ENCODE data around the gene FBXW5.

The FBXW5 gene

GRCh38 chr9:136981588-136982231, 37.2 kb upstream of the FBXW5 start:
- Histone ChIP-seq H3K4me2 (ENCODE audit: low read length) (no peak overlapping the region), H3K79me2 (ENCODE audit: low read length) (no peaks in the 10 kb centered on the region), H2AFZ (ENCODE audit: low read depth, low read length) (no peak overlapping the region), H3K4me1 (ENCODE audit: low read length) (no peaks in the 10 kb centered on the region), H3K36me3 (replicated peaks; ENCODE audit: low read depth, low read length) (no peaks in the 10 kb centered on the region), H3K9ac (ENCODE audit: low read length) (no peak overlapping the region), H3K9me3 (ENCODE audit: insufficient read depth, low read length) (no peaks in the 10 kb centered on the region), H3K27ac (ENCODE audit: low read length) (no peak overlapping the region), H3K4me3 (ENCODE audit: low read length) (no peak overlapping the region), H4K20me1 (ENCODE audit: insufficient read depth, low read length) (no peaks in the 10 kb centered on the region), H3K27me3 (ENCODE audit: low read depth, low read length) (no peaks in the 10 kb centered on the region)
- TF ChIP-seq CTCF (IDR thresholded peaks at IDR 0.05; ENCODE audit: low read depth, low read length) (no peak), EZH2phosphoT487 (IDR thresholded peaks at IDR 0.05; ENCODE audit: low read depth) (no peak)

GRCh38 chr9:136980669-136981478, 36.3 kb upstream of the FBXW5 start:
- H4K20me1 ChIP-seq (ENCODE audit: insufficient read depth, low read length), result no peaks in the 10 kb centered on the region
- no peak overlapping the region for H2AFZ ChIP-seq (ENCODE audit: low read depth, low read length)
- no peaks in the 10 kb centered on the region for H3K36me3 ChIP-seq (replicated peaks; ENCODE audit: low read depth, low read length)
- H3K27ac ChIP-seq (ENCODE audit: low read length), result no peak overlapping the region
- TF ChIP-seq EZH2phosphoT487 (IDR thresholded peaks at IDR 0.05; ENCODE audit: low read depth), result no peak
- TF ChIP-seq CTCF (IDR thresholded peaks at IDR 0.05; ENCODE audit: low read depth, low read length), result no peak
- no peak overlapping the region for H3K4me3 ChIP-seq (ENCODE audit: low read length)
- H3K4me1 ChIP-seq (ENCODE audit: low read length), result no peaks in the 10 kb centered on the region
- H3K27me3 ChIP-seq (ENCODE audit: low read depth, low read length), result no peaks in the 10 kb centered on the region
- H3K9ac ChIP-seq (ENCODE audit: low read length), result no peak overlapping the region
- H3K4me2 ChIP-seq (ENCODE audit: low read length), result no peak overlapping the region
- H3K79me2 ChIP-seq (ENCODE audit: low read length), result no peaks in the 10 kb centered on the region
- no peaks in the 10 kb centered on the region for H3K9me3 ChIP-seq (ENCODE audit: insufficient read depth, low read length)

GRCh38 chr9:136979769-136980587, 35.4 kb upstream of the FBXW5 start:
- no peaks in the 10 kb centered on the region for H3K79me2 ChIP-seq (ENCODE audit: low read length)
- no peaks in the 10 kb centered on the region for H3K9me3 ChIP-seq (ENCODE audit: insufficient read depth, low read length)
- no peaks in the 10 kb centered on the region for H4K20me1 ChIP-seq (ENCODE audit: insufficient read depth, low read length)
- no peak overlapping the region for H2AFZ ChIP-seq (ENCODE audit: low read depth, low read length)
- no peak overlapping the region for H3K4me2 ChIP-seq (ENCODE audit: low read length)
- no peaks in the 10 kb centered on the region for H3K36me3 ChIP-seq (replicated peaks; ENCODE audit: low read depth, low read length)
- H3K4me1 ChIP-seq (ENCODE audit: low read length), result no peaks in the 10 kb centered on the region
- H3K9ac ChIP-seq (ENCODE audit: low read length), result no peak overlapping the region
- no peak overlapping the region for H3K4me3 ChIP-seq (ENCODE audit: low read length)
- no peak overlapping the region for H3K27ac ChIP-seq (ENCODE audit: low read length)
- peaks cover 4% of the 10 kb centered on the region; the same call in 1 of the 2 replicates for H3K27me3 ChIP-seq (ENCODE audit: low read depth, low read length)
- TF ChIP-seq CTCF (IDR thresholded peaks at IDR 0.05; ENCODE audit: low read depth, low read length), result no peak
- TF ChIP-seq EZH2phosphoT487 (IDR thresholded peaks at IDR 0.05; ENCODE audit: low read depth), result no peak
